ENCODE measurements around the gene LDLRAD2.

- TF ChIP-seq CTCF (IDR thresholded peaks at IDR 0.05 in 2 of 3, conservative IDR thresholded peaks at IDR 0.05 in 1 of 3; ENCODE audit: control insufficient read depth in 2 of 3, extremely low read depth in 1 of 3, insufficient read depth in 1 of 3, low read depth in 3 of 3, low read length in 3 of 3), result no peak
- TF ChIP-seq, protein P1, sequence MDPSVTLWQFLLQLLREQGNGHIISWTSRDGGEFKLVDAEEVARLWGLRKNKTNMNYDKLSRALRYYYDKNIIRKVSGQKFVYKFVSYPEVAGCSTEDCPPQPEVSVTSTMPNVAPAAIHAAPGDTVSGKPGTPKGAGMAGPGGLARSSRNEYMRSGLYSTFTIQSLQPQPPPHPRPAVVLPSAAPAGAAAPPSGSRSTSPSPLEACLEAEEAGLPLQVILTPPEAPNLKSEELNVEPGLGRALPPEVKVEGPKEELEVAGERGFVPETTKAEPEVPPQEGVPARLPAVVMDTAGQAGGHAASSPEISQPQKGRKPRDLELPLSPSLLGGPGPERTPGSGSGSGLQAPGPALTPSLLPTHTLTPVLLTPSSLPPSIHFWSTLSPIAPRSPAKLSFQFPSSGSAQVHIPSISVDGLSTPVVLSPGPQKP (IDR thresholded peaks at IDR 0.05; ENCODE audit: low read depth, low read length), result no peak
- no peak; a peak in 1 of 4 replicates for TF ChIP-seq IKZF2 (IDR thresholded peaks at IDR 0.05)
- no peak for TF ChIP-seq BCL3 (IDR thresholded peaks at IDR 0.05; ENCODE audit: borderline replicate concordance, insufficient read depth, low read depth, low read length, poor library complexity, severe bottlenecking)
- TF ChIP-seq NFYA (IDR thresholded peaks at IDR 0.05; ENCODE audit: borderline replicate concordance, low read depth, low read length), result no peak
Measured at GRCh38 chr1:21857142-21857839, 45.2 kb downstream of the LDLRAD2 start.

Data from GM12878 (cell line).